HepG2 (cell line): ENCODE measurements around the gene HIPK2. TPM values are rescaled to one million over a fixed set of nuclear protein-coding genes. Genes with fewer than 3 reads are reported as not detected.

Source experiments
- ADNP ChIP-seq: sonication (generic); formaldehyde crosslinking; IDR thresholded peaks from 2 replicates; pipeline ENCODE4 v1.4.0; 2020; ENCODE audit warnings: missing genetic modification reagents
- ARID2 ChIP-seq: sonication (generic); formaldehyde crosslinking; IDR thresholded peaks from 2 replicates; pipeline ENCODE4 v1.8.1; 2022; ENCODE audit warnings: mild to moderate bottlenecking, missing genetic modification reagents, borderline replicate concordance
- GATAD2A ChIP-seq: IDR thresholded peaks from 2 replicates; pipeline ENCODE4 v1.6.1; 2016
- JUNB ChIP-seq: sonication (generic); formaldehyde crosslinking; IDR thresholded peaks from 2 replicates; pipeline ENCODE4 v1.8.0; 2022; ENCODE audit warnings: missing genetic modification reagents, mild to moderate bottlenecking, borderline replicate concordance
- KMT2A ChIP-seq: sonication (generic); formaldehyde crosslinking; IDR thresholded peaks from 2 replicates; pipeline ENCODE4 v1.4.0; 2020; ENCODE audit warnings: missing genetic modification reagents
- RORA ChIP-seq: sonication (generic); formaldehyde crosslinking; IDR thresholded peaks from 2 replicates; pipeline ENCODE4 v1.5.0; 2020; ENCODE audit warnings: mild to moderate bottlenecking, missing genetic modification reagents, moderate library complexity
- SIN3B ChIP-seq: fragments of 150-350 bp; IDR thresholded peaks from 2 replicates; pipeline ENCODE4 v1.6.1; 2014; ENCODE audit warnings: low read length
- SOX13 ChIP-seq, 3 experiments: fragments of 450-650 bp in 1 of 3; sonication (generic) in 1 of 3; formaldehyde crosslinking in 1 of 3; IDR thresholded peaks in 2 of 3; conservative IDR thresholded peaks in 1 of 3; 2 replicates each; pipeline versions ENCODE4 v1.5.0 to v1.6.1; 2016 to 2020; ENCODE audit warnings: antibody characterized with exemption in 1 of 3, mild to moderate bottlenecking in 1 of 3, missing compliant biosample characterization in 1 of 3, missing genetic modification reagents in 1 of 3, moderate library complexity in 1 of 3
- SRY ChIP-seq: sonication (generic); formaldehyde crosslinking; IDR thresholded peaks from 2 replicates; pipeline ENCODE4 v1.8.0; 2022; ENCODE audit warnings: mild to moderate bottlenecking, missing genetic modification reagents
- TSC22D2 ChIP-seq: sonication (generic); formaldehyde crosslinking; IDR thresholded peaks from 2 replicates; pipeline ENCODE4 v1.5.1; 2020; ENCODE audit warnings: missing genetic modification reagents, mild to moderate bottlenecking, borderline replicate concordance
- U2AF2 ChIP-seq: fragments of 200-400 bp; formaldehyde crosslinking; IDR thresholded peaks from 2 replicates; pipeline ENCODE4 v1.6.1; 2017; ENCODE audit warnings: low read depth, mild to moderate bottlenecking, low read length
- ZNF235 ChIP-seq: sonication (generic); formaldehyde crosslinking; IDR thresholded peaks from 2 replicates; pipeline ENCODE4 v1.8.1; 2023; ENCODE audit warnings: mild to moderate bottlenecking, missing genetic modification reagents, borderline replicate concordance
- ZNF24 ChIP-seq: fragments of 450-650 bp; IDR thresholded peaks from 2 replicates; pipeline ENCODE4 v1.6.1; 2017; ENCODE audit warnings: antibody characterized with exemption, mild to moderate bottlenecking
- ZNF292 ChIP-seq: sonication (generic); formaldehyde crosslinking; IDR thresholded peaks from 2 replicates; pipeline ENCODE4 v1.8.1; 2022; ENCODE audit warnings: mild to moderate bottlenecking, low read depth, missing genetic modification reagents, borderline replicate concordance
- ZNF558 ChIP-seq: sonication (generic); formaldehyde crosslinking; IDR thresholded peaks from 2 replicates; pipeline ENCODE4 v1.9.0; 2022; ENCODE audit warnings: mild to moderate bottlenecking, missing genetic modification reagents, borderline replicate concordance
- ZSCAN22 ChIP-seq: sonication (generic); formaldehyde crosslinking; IDR thresholded peaks from 2 replicates; pipeline ENCODE4 v1.4.0; 2020; ENCODE audit warnings: mild to moderate bottlenecking, missing genetic modification reagents
- ZSCAN9 ChIP-seq: IDR thresholded peaks from 2 replicates; pipeline ENCODE4 v1.6.1; 2016; ENCODE audit warnings: borderline replicate concordance
- polyA plus RNA-seq, 8 experiments: library from polyadenylated mRNA; depleted of rRNA in 3 of 8; stranded (reverse) in 7 of 8; unstranded in 1 of 8; fragments of >200 nt; fragmentation: Illumina TruSeq in 4 of 8; extraction: Trizol in 4 of 8; gene quantifications; 2 replicates each; pipeline versions ENCODE4 v1.2.1 to v1.2.3, GENCODE V29; 2011 to 2016; ENCODE audit warnings: low read depth in 4 of 8, missing spikeins in 1 of 8, mixed read lengths in 1 of 8; ENCODE audit not compliant: insufficient read depth in 1 of 8
- total RNA-seq, 5 experiments: library from RNA; depleted of rRNA; stranded (reverse); fragments of >200 nt; fragmentation: Illumina TruSeq; extraction: Trizol; gene quantifications; 2 replicates each; pipeline ENCODE4 v1.2.3, GENCODE V29; 2016; ENCODE audit warnings: low read depth in 1 of 5
- TF ChIP-seq, protein P1 (sequence below): sonication (generic); formaldehyde crosslinking; IDR thresholded peaks from 2 replicates; pipeline ENCODE4 v1.9.0; 2021; ENCODE audit warnings: missing genetic modification reagents, borderline replicate concordance
- TF ChIP-seq, protein P2 (sequence below): sonication (generic); formaldehyde crosslinking; IDR thresholded peaks from 2 replicates; pipeline ENCODE4 v1.4.0; 2020; ENCODE audit warnings: mild to moderate bottlenecking, low read depth, missing genetic modification reagents
- TF ChIP-seq, protein P3 (sequence below): sonication (generic); IDR thresholded peaks from 2 replicates; pipeline ENCODE4 v1.6.1; 2016; ENCODE audit warnings: low read depth, borderline replicate concordance
- TF ChIP-seq, protein P4 (sequence below): IDR thresholded peaks from 2 replicates; pipeline ENCODE4 v1.6.1; 2016; ENCODE audit warnings: low read depth, borderline replicate concordance
- TF ChIP-seq, protein P5 (sequence below), 2 experiments: sonication (generic) in 1 of 2; formaldehyde crosslinking in 1 of 2; IDR thresholded peaks; 2 replicates each; pipeline versions ENCODE4 v1.4.0 to v1.6.1; 2018 to 2020; ENCODE audit warnings: missing genetic modification reagents in 2 of 2, borderline replicate concordance in 1 of 2, low read depth in 1 of 2, mild to moderate bottlenecking in 1 of 2, missing biosample characterization in 1 of 2

HIPK2 gene
- total and polyA plus RNA-seq, 2 of the 13 experiments (the other 11 are each of a cell fraction or from before 2014, with no cell fraction given) = 14.4 to 20.2 TPM

DNA sequence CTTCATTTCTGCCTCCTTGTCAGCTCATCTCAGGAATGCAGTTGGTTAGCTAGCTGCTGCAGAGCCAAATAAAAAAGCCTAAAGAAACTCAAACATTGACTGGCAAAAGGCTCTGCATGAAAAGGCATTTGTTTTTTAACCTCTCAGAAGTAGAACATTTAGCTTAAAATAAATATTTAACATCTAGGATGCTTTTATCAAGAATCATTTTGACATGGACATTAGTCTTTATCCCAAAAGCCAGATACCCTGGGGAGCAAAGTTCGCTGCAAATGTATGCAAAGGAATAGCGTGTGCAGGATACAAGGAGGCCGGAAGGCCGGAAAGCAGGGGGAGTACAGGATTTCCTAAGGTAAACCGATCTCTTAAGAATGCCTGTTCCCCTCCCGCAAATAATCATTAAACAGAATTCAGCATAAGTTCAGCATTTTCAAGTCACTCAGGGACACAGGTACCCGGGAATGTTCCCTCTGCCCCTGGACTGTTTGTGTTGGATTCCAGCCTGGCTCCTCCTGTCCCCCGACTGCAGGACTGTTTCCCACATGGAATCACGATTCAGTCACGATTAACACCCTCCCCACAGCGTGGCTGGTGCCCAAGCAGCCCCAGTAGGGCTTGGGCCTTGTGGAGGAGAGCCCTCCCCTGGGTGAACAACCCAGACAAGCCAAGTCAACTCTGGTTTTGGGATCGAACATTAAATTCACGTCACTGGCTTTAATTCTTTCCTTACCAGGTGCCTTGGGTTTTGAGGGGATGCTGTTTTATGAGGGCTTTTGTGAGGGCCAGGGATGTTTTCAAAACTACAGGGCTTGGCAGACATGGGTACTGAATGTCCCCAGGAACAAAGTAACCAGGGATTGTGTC, 97.8 kb downstream of the HIPK2 start (continued):
- TF ChIP-seq, protein P1, sequence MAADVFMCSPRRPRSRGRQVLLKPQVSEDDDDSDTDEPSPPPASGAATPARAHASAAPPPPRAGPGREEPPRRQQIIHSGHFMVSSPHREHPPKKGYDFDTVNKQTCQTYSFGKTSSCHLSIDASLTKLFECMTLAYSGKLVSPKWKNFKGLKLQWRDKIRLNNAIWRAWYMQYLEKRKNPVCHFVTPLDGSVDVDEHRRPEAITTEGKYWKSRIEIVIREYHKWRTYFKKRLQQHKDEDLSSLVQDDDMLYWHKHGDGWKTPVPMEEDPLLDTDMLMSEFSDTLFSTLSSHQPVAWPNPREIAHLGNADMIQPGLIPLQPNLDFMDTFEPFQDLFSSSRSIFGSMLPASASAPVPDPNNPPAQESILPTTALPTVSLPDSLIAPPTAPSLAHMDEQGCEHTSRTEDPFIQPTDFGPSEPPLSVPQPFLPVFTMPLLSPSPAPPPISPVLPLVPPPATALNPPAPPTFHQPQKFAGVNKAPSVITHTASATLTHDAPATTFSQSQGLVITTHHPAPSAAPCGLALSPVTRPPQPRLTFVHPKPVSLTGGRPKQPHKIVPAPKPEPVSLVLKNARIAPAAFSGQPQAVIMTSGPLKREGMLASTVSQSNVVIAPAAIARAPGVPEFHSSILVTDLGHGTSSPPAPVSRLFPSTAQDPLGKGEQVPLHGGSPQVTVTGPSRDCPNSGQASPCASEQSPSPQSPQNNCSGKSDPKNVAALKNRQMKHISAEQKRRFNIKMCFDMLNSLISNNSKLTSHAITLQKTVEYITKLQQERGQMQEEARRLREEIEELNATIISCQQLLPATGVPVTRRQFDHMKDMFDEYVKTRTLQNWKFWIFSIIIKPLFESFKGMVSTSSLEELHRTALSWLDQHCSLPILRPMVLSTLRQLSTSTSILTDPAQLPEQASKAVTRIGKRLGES (CRISPR knock-in tag) = no peak
- TF ChIP-seq ZNF558 (CRISPR knock-in tag) (no peak), ADNP (no peak), GATAD2A (peak; percentile 86), ZSCAN9 (CRISPR knock-in tag) (no peak), ZNF24 (no peak), SRY (CRISPR knock-in tag) (no peak), ZNF235 (CRISPR knock-in tag) (no peak), ARID2 (CRISPR knock-in tag) (no peak), U2AF2 (no peak), KMT2A (no peak), SIN3B (no peak), TSC22D2 (CRISPR knock-in tag) (no peak), ZSCAN22 (CRISPR knock-in tag) (no peak), RORA (CRISPR knock-in tag) (no peak), SOX13 (IDR thresholded peaks at IDR 0.05) (peak; percentile 24; the same call in 1 of the 2 replicates), SOX13 (CRISPR knock-in tag; conservative IDR thresholded peaks at IDR 0.05 in 1 of 2, IDR thresholded peaks at IDR 0.05 in 1 of 2) (peak in 1 of 2 experiments; percentile 65; a peak in 1 of 4 replicates), ZNF292 (CRISPR knock-in tag) (peak; percentile 22; the same call in 1 of the 2 replicates), JUNB (CRISPR knock-in tag) (no peak)
- TF ChIP-seq, protein P2, sequence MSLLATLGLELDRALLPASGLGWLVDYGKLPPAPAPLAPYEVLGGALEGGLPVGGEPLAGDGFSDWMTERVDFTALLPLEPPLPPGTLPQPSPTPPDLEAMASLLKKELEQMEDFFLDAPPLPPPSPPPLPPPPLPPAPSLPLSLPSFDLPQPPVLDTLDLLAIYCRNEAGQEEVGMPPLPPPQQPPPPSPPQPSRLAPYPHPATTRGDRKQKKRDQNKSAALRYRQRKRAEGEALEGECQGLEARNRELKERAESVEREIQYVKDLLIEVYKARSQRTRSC = no peak
- TF ChIP-seq, protein P3, sequence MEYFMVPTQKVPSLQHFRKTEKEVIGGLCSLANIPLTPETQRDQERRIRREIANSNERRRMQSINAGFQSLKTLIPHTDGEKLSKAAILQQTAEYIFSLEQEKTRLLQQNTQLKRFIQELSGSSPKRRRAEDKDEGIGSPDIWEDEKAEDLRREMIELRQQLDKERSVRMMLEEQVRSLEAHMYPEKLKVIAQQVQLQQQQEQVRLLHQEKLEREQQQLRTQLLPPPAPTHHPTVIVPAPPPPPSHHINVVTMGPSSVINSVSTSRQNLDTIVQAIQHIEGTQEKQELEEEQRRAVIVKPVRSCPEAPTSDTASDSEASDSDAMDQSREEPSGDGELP = no peak
- TF ChIP-seq, protein P4, sequence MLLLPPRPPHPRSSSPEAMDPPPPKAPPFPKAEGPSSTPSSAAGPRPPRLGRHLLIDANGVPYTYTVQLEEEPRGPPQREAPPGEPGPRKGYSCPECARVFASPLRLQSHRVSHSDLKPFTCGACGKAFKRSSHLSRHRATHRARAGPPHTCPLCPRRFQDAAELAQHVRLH (CRISPR knock-in tag) = no peak; the same call in 1 of the 2 replicates
- TF ChIP-seq, protein P5, sequence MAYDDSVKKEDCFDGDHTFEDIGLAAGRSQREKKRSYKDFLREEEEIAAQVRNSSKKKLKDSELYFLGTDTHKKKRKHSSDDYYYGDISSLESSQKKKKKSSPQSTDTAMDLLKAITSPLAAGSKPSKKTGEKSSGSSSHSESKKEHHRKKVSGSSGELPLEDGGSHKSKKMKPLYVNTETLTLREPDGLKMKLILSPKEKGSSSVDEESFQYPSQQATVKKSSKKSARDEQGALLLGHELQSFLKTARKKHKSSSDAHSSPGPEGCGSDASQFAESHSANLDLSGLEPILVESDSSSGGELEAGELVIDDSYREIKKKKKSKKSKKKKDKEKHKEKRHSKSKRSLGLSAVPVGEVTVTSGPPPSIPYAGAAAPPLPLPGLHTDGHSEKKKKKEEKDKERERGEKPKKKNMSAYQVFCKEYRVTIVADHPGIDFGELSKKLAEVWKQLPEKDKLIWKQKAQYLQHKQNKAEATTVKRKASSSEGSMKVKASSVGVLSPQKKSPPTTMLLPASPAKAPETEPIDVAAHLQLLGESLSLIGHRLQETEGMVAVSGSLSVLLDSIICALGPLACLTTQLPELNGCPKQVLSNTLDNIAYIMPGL (CRISPR knock-in tag; IDR thresholded peaks at IDR 0.05; ENCODE audit: borderline replicate concordance in 1 of 2, low read depth in 1 of 2) = no peak
